22Rv1 (cell line): ENCODE data around the gene HIPK3.

ENCODE experiments used
- CTCF ChIP-seq: fragments of 450-650 bp; IDR thresholded peaks from 2 replicates; pipeline ENCODE4 v1.5.1; 2017; ENCODE audit warnings: mild to moderate bottlenecking
- ZFX ChIP-seq: fragments of 450-650 bp; IDR thresholded peaks from 2 replicates; pipeline ENCODE4 v1.6.1; 2017; ENCODE audit warnings: antibody characterized with exemption, borderline replicate concordance

DNA sequence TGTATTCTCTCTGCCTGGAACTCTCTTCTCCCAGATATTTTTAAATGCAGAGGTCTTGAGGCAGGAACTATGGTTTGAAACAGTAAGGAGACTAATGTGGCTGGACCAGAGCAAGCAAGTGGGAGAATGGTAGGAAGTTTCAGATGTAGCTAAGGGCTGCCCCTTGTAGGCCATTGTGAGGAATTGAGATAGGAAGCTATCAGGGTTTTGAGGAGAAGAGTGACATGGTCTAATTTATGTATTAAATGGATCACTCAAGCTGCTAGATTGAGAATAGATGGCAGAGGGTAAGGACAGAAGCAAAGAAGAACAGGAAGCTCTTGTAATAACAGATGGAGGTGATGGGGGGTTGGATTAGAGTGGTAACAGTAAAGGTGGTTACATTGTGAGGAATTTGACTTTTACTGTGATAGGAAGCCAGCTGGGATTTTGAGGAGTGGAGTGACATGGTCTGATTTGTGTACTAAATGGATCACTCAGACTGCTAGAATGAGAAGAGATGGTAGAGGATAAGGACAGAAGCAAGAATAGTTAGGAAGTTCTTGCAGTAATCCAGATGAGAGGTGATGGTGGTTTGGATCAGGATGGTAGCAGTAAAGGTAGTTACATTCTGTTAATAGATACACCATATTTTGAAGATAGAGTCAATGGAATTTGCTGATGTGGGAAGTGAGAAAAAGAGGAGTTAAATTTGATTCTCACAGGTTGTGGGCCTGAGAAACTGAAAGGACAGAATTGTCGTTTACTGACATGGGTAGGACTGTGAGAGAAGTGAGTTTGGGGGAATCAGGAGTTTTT, 63.0 kb downstream of the HIPK3 start:
- TF ChIP-seq CTCF (no peak), ZFX (no peak)
